HepG2 (cell line): Measurements from ENCODE around the gene KDELR3. TPM values are rescaled to one million over a fixed set of nuclear protein-coding genes. Genes with fewer than 3 reads are reported as not detected.

ENCODE experiments used
- ATF3 ChIP-seq: sonication (generic); formaldehyde crosslinking; IDR thresholded peaks from 2 replicates; pipeline ENCODE4 v1.4.0; 2020; ENCODE audit warnings: missing genetic modification reagents
- CENPBD1 ChIP-seq: sonication (generic); formaldehyde crosslinking; IDR thresholded peaks from 2 replicates; pipeline ENCODE4 v1.8.0; 2022; ENCODE audit warnings: missing genetic modification reagents, low read depth, mild to moderate bottlenecking, borderline replicate concordance
- KLF15 ChIP-seq: sonication (generic); formaldehyde crosslinking; IDR thresholded peaks from 2 replicates; pipeline ENCODE4 v1.8.1; 2023; ENCODE audit warnings: borderline replicate concordance, mild to moderate bottlenecking, inconsistent platforms, missing genetic modification reagents, mixed read lengths
- RBFOX2 ChIP-seq: fragments of 200-400 bp; formaldehyde crosslinking; IDR thresholded peaks from 2 replicates; pipeline ENCODE4 v1.6.1; 2017; ENCODE audit warnings: low read depth, mild to moderate bottlenecking, low read length
- RFXANK ChIP-seq: IDR thresholded peaks from 2 replicates; pipeline ENCODE4 v1.6.1; 2016
- SYNCRIP ChIP-seq: fragments of 200-400 bp; formaldehyde crosslinking; IDR thresholded peaks from 2 replicates; pipeline ENCODE4 v1.6.1; 2018; ENCODE audit warnings: mild to moderate bottlenecking, low read depth, low read length; ENCODE audit not compliant: insufficient read depth
- TERF1 ChIP-seq: sonication (generic); formaldehyde crosslinking; IDR thresholded peaks from 2 replicates; pipeline ENCODE4 v1.8.0; 2022; ENCODE audit warnings: mild to moderate bottlenecking, missing genetic modification reagents, moderate library complexity
- TFDP2 ChIP-seq: sonication (generic); formaldehyde crosslinking; IDR thresholded peaks from 2 replicates; pipeline ENCODE4 v1.4.0; 2020; ENCODE audit warnings: missing genetic modification reagents
- THAP7 ChIP-seq: sonication (generic); formaldehyde crosslinking; IDR thresholded peaks from 2 replicates; pipeline ENCODE4 v1.8.1; 2023; ENCODE audit warnings: mild to moderate bottlenecking, missing genetic modification reagents
- TOPORS ChIP-seq: sonication (generic); formaldehyde crosslinking; IDR thresholded peaks from 2 replicates; pipeline ENCODE4 v1.8.0; 2023; ENCODE audit warnings: mild to moderate bottlenecking, missing genetic modification reagents
- ZMAT3 ChIP-seq: sonication (generic); formaldehyde crosslinking; conservative IDR thresholded peaks from 2 replicates; pipeline ENCODE4 v1.7.0; 2021; ENCODE audit warnings: missing genetic modification reagents
- ZNF430 ChIP-seq: sonication (generic); formaldehyde crosslinking; IDR thresholded peaks from 2 replicates; pipeline ENCODE4 v1.9.0; 2021; ENCODE audit warnings: mild to moderate bottlenecking, missing genetic modification reagents
- ZNF512B ChIP-seq: sonication (generic); formaldehyde crosslinking; IDR thresholded peaks from 2 replicates; pipeline ENCODE4 v1.5.1; 2020; ENCODE audit warnings: missing genetic modification reagents, mild to moderate bottlenecking, borderline replicate concordance
- ZNF513 ChIP-seq: sonication (generic); formaldehyde crosslinking; conservative IDR thresholded peaks from 2 replicates; pipeline ENCODE4 v1.5.0; 2020; ENCODE audit warnings: missing genetic modification reagents
- ZNF558 ChIP-seq: sonication (generic); formaldehyde crosslinking; IDR thresholded peaks from 2 replicates; pipeline ENCODE4 v1.9.0; 2022; ENCODE audit warnings: mild to moderate bottlenecking, missing genetic modification reagents, borderline replicate concordance
- ZNF589 ChIP-seq: sonication (generic); formaldehyde crosslinking; conservative IDR thresholded peaks from 2 replicates; pipeline ENCODE4 v1.8.0; 2022; ENCODE audit warnings: mild to moderate bottlenecking, moderate library complexity, missing genetic modification reagents
- ZNF678 ChIP-seq: sonication (generic); formaldehyde crosslinking; IDR thresholded peaks from 2 replicates; pipeline ENCODE4 v1.4.0; 2020; ENCODE audit warnings: mild to moderate bottlenecking, missing genetic modification reagents
- ZSCAN9 ChIP-seq: IDR thresholded peaks from 2 replicates; pipeline ENCODE4 v1.6.1; 2016; ENCODE audit warnings: borderline replicate concordance
- polyA plus RNA-seq, 8 experiments: library from polyadenylated mRNA; depleted of rRNA in 3 of 8; stranded (reverse) in 7 of 8; unstranded in 1 of 8; fragments of >200 nt; fragmentation: Illumina TruSeq in 4 of 8; extraction: Trizol in 4 of 8; gene quantifications; 2 replicates each; pipeline versions ENCODE4 v1.2.1 to v1.2.3, GENCODE V29; 2011 to 2016; ENCODE audit warnings: low read depth in 4 of 8, missing spikeins in 1 of 8, mixed read lengths in 1 of 8; ENCODE audit not compliant: insufficient read depth in 1 of 8
- total RNA-seq, 5 experiments: library from RNA; depleted of rRNA; stranded (reverse); fragments of >200 nt; fragmentation: Illumina TruSeq; extraction: Trizol; gene quantifications; 2 replicates each; pipeline ENCODE4 v1.2.3, GENCODE V29; 2016; ENCODE audit warnings: low read depth in 1 of 5

KDELR3 gene
- total and polyA plus RNA-seq, 2 of the 13 experiments (the other 11 are each of a cell fraction or from before 2014, with no cell fraction given): 24.2 to 65.7 TPM

GRCh38 chr22:38467904-38468442 lies at the start of gene KDELR3 (continued):
- TF ChIP-seq ZMAT3 (CRISPR knock-in tag) (0 out of 2 replicates have a peak, but pooled peaks have one; percentile 20), ZNF512B (CRISPR knock-in tag) (no peak), THAP7 (CRISPR knock-in tag) (0 out of 2 replicates have a peak, but pooled peaks have one; percentile 53), ATF3 (CRISPR knock-in tag) (0 out of 2 replicates have a peak, but pooled peaks have one; percentile 14), ZNF678 (CRISPR knock-in tag) (no peak), ZNF558 (CRISPR knock-in tag) (0 out of 2 replicates have a peak, but pooled peaks have one; percentile 6), TERF1 (CRISPR knock-in tag) (0 out of 2 replicates have a peak, but pooled peaks have one; percentile 57), KLF15 (0 out of 2 replicates have a peak, but pooled peaks have one; percentile 29), TOPORS (no peak), TFDP2 (0 out of 2 replicates have a peak, but pooled peaks have one; percentile 39), ZNF513 (no peak), RFXANK (no peak), CENPBD1 (peak; percentile 72; the same call in 1 of the 2 replicates), RBFOX2 (peak; percentile 75), ZNF589 (CRISPR knock-in tag) (0 out of 2 replicates have a peak, but pooled peaks have one; percentile 15), SYNCRIP (no peak), ZSCAN9 (CRISPR knock-in tag) (no peak; the same call in 1 of the 2 replicates), ZNF430 (CRISPR knock-in tag) (0 out of 2 replicates have a peak, but pooled peaks have one; percentile 38)
